ENCODE results near the gene KEAP1. TPM values are rescaled to one million over a fixed set of nuclear protein-coding genes. Genes with fewer than 3 reads are reported as not detected.

KEAP1 gene
- total RNA-seq, 2 experiments from 2014 or later, result 68.0 to 71.0 TPM

- no peak overlapping the region for H3K27ac Mint-ChIP-seq
- H3K4me3 Mint-ChIP-seq, result no peak overlapping the region
- intact Hi-C loops (cut with micrococcal nuclease), result no loop called here
- H3K4me1 Mint-ChIP-seq (ENCODE audit: low read depth), result peaks cover 15% of the 10 kb centered on the region
- CTCF ChIA-PET, result interaction anchor here (1.0 to 3.4 kb wide), 7 partner anchors 11 to 230 kb away, joined by 3 to 21 read pairs (median 4); no protein-coding TSS in a partner anchor
- DNase-seq, result peak; percentile 72
- peaks cover 23% of the 10 kb centered on the region for H3K27me3 Mint-ChIP-seq
- no peaks in the 10 kb centered on the region for H3K9me3 Mint-ChIP-seq
- no peaks in the 10 kb centered on the region for H3K36me3 Mint-ChIP-seq
- POLR2A ChIA-PET, result no interaction called here
Measured at GRCh38 chr19:10510301-10510802, 7.2 kb upstream of the KEAP1 start.

DNA sequence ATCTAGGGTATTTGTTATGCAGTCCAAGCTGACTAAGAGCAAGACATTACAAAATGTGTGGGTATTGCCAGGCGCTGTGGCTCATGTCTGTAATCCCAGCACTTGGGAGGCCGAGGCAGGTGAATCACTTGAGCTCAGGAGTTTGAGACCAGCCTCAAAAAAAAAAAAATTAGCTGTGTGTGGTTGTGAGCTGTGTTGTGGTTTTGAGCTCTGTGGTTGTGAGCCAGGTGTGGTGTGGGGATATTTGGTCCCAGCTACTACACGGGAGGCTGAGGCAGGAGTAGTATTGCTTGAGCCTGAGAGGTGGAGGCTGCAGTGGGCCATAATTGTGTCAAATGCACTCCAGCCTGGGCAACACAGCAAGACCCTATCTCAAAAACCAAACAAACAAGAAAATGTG is 5.6 kb upstream of the KEAP1 start:
- H3K4me3 Mint-ChIP-seq, result peak overlapping the region; percentile 13

DNA sequence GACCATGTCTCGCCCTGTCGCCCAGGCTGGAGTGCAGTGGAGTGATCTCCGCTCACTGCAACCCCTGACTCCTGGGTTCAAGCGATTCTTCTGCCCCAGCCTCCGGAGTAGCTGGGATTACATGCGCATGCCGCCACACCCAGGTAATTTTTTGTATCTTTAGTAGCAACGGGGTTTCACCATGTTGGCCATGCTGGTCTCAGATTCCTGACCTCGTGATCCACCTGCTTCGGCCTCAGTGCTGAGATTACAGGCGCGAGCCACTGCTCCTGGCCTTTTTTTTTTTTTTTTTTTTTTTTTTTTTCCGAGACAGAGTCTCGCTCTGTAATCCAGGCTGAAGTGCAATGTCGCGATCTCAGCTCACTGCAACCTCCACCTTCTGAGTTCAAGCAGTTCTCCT is 4.9 kb upstream of the KEAP1 start:
- H3K27ac Mint-ChIP-seq, result no peak overlapping the region
- CTCF ChIA-PET, result interaction anchor here (0.9 to 3.0 kb wide), 11 partner anchors 9 to 191 kb away, joined by 3 to 21 read pairs (median 4); partner anchors contain the start of gene S1PR5
- H3K4me3 Mint-ChIP-seq, result no peak overlapping the region
- POLR2A ChIA-PET, result interaction anchor here (1.5 to 1.9 kb wide), 2 partner anchors 35 to 82 kb away, joined by 3 to 4 read pairs; partner anchors contain the start of gene ATG4D
- peaks cover 1% of the 10 kb centered on the region for H3K36me3 Mint-ChIP-seq
- H3K9me3 Mint-ChIP-seq, result no peaks in the 10 kb centered on the region
- H3K27me3 Mint-ChIP-seq, result peaks cover 4% of the 10 kb centered on the region
- no peak for DNase-seq
- intact Hi-C loops (cut with micrococcal nuclease), result loop anchor here (5.0 kb wide), 2 partner anchors 34 to 189 kb away; partner anchors contain the start of gene ATG4D
- peaks cover 17% of the 10 kb centered on the region for H3K4me1 Mint-ChIP-seq (ENCODE audit: low read depth)

More for the DNA sequence above, 5.6 kb upstream of the KEAP1 start:
- intact Hi-C loops (cut with micrococcal nuclease), result loop anchor here (5.0 kb wide), 2 partner anchors 34 to 189 kb away; partner anchors contain the start of gene ATG4D
- ChIA-PET CTCF (interaction anchor here (0.6 to 3.0 kb wide), 12 partner anchors 8 to 191 kb away, joined by 3 to 21 read pairs (median 4); partner anchors contain the start of gene S1PR5), POLR2A (interaction anchor here (1.5 to 1.9 kb wide), 2 partner anchors 35 to 83 kb away, joined by 3 to 4 read pairs; partner anchors contain the start of gene ATG4D)
- DNase-seq, result peak; percentile 73
- Mint-ChIP-seq H3K27me3 (peaks cover 10% of the 10 kb centered on the region), H3K9me3 (no peaks in the 10 kb centered on the region), H3K36me3 (no peaks in the 10 kb centered on the region), H3K27ac (peak overlapping the region; percentile 14), H3K4me1 (ENCODE audit: low read depth) (peaks cover 14% of the 10 kb centered on the region)

GRCh38 chr19:10505583-10506229 is 2.5 kb upstream of the KEAP1 start:
- H3K36me3 Mint-ChIP-seq, result peaks cover 5% of the 10 kb centered on the region
- H3K4me3 Mint-ChIP-seq, result no peak overlapping the region
- peak overlapping the region; percentile 7 for H3K27ac Mint-ChIP-seq
- ChIA-PET POLR2A (interaction anchor here (0.6 kb wide), 1 partner anchor 21 kb away, joined by 3 read pairs; no protein-coding TSS in a partner anchor), CTCF (interaction anchor here (0.7 to 2.1 kb wide), 13 partner anchors 9 to 140 kb away, joined by 3 to 10 read pairs (median 6); partner anchors contain the start of genes CDC37 and S1PR5)
- DNase-seq, result peak; percentile 90
- intact Hi-C loops (cut with micrococcal nuclease), result loop anchor here (1.0 to 5.0 kb wide), 3 partner anchors 37 to 192 kb away; partner anchors contain the start of gene ATG4D
- no peaks in the 10 kb centered on the region for H3K27me3 Mint-ChIP-seq
- H3K4me1 Mint-ChIP-seq (ENCODE audit: low read depth), result peaks cover 24% of the 10 kb centered on the region
- no peaks in the 10 kb centered on the region for H3K9me3 Mint-ChIP-seq

GRCh38 chr19:10502524-10503001 is 593 bp downstream of the KEAP1 start:
- Mint-ChIP-seq H3K4me1 (ENCODE audit: low read depth) (peaks cover 35% of the 10 kb centered on the region), H3K4me3 (peak overlapping the region; percentile 90), H3K27ac (peak overlapping the region; percentile 84), H3K27me3 (no peaks in the 10 kb centered on the region), H3K36me3 (peaks cover 21% of the 10 kb centered on the region), H3K9me3 (no peaks in the 10 kb centered on the region)
- CTCF ChIA-PET, result no interaction called here
- DNase-seq, result peak; percentile 94
- POLR2A ChIA-PET, result interaction anchor here (1.0 kb wide), 1 partner anchor 99 kb away, joined by 3 read pairs; the partner anchor contains the start of gene CDC37
- intact Hi-C loops (cut with micrococcal nuclease), result loop anchor here (1.0 to 2.0 kb wide), 3 partner anchors 64 to 150 kb away; partner anchors contain the start of genes CDC37 and KRI1

DNA sequence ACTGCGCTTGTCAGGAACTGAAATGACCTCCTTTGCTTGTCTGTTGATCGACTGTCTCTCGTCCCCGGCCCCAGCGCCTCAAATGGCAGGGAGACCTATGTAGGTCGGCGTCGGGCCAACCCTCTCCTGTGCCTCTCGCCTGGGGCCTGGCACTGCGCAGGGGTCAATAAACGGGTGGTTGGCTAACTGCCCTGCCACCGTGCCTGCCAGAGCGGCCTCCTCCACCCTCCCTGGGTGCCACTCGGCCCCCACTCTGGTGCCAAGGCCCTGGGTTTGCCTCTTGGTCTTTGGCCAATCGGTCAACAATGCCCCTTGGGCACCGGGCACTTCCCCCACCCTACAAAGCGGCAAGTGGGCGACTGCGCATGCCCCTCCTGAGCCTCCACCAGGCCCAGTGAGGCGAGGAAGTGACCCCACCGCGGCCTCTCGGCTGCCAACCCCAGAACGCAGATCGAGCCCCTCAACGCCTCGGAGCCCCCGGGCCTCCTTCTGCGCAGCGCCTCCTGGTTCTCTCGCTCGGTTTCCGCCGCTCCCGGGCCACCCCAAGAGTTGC is 1.1 kb downstream of the KEAP1 start:
- peak overlapping the region; percentile 84 for H3K27ac Mint-ChIP-seq
- POLR2A ChIA-PET, result interaction anchor here (1.0 kb wide), 1 partner anchor 98 kb away, joined by 3 read pairs; the partner anchor contains the start of gene CDC37
- CTCF ChIA-PET, result no interaction called here
- no peaks in the 10 kb centered on the region for H3K27me3 Mint-ChIP-seq
- no peaks in the 10 kb centered on the region for H3K9me3 Mint-ChIP-seq
- H3K4me1 Mint-ChIP-seq (ENCODE audit: low read depth), result peaks cover 37% of the 10 kb centered on the region
- DNase-seq, result peak; percentile 62
- peaks cover 25% of the 10 kb centered on the region for H3K36me3 Mint-ChIP-seq
- intact Hi-C loops (cut with micrococcal nuclease), result loop anchor here (1.0 to 2.0 kb wide), 3 partner anchors 64 to 151 kb away; partner anchors contain the start of genes CDC37 and KRI1
- peak overlapping the region; percentile 90 for H3K4me3 Mint-ChIP-seq

GRCh38 chr19:10500247-10500592 is 2.9 kb downstream of the KEAP1 start:
- Mint-ChIP-seq H3K4me1 (ENCODE audit: low read depth) (peaks cover 31% of the 10 kb centered on the region), H3K36me3 (peaks cover 26% of the 10 kb centered on the region), H3K27ac (peak overlapping the region; percentile 9), H3K4me3 (peak overlapping the region; percentile 55), H3K9me3 (no peaks in the 10 kb centered on the region), H3K27me3 (no peaks in the 10 kb centered on the region)
- ChIA-PET POLR2A (interaction anchor here (0.5 to 1.1 kb wide), 2 partner anchors 54 to 67 kb away, joined by 3 to 4 read pairs; no protein-coding TSS in a partner anchor), CTCF (interaction anchor here (0.8 to 1.5 kb wide), 4 partner anchors 8 to 199 kb away, joined by 3 to 4 read pairs (median 4); no protein-coding TSS in a partner anchor)
- no peak for DNase-seq
- intact Hi-C loops (cut with micrococcal nuclease), result no loop called here

- ChIA-PET CTCF (interaction anchor here (0.8 to 1.5 kb wide), 3 partner anchors 8 to 96 kb away, joined by 3 to 4 read pairs (median 3); no protein-coding TSS in a partner anchor), POLR2A (interaction anchor here (0.5 to 1.1 kb wide), 2 partner anchors 53 to 67 kb away, joined by 3 to 4 read pairs; no protein-coding TSS in a partner anchor)
- Mint-ChIP-seq H3K4me3 (no peak overlapping the region), H3K27me3 (no peaks in the 10 kb centered on the region), H3K36me3 (peaks cover 26% of the 10 kb centered on the region), H3K4me1 (ENCODE audit: low read depth) (peaks cover 31% of the 10 kb centered on the region), H3K9me3 (no peaks in the 10 kb centered on the region), H3K27ac (no peak overlapping the region)
- intact Hi-C loops (cut with micrococcal nuclease), result no loop called here
- no peak for DNase-seq
Measured at GRCh38 chr19:10499550-10500246, 3.5 kb downstream of the KEAP1 start.

DNA sequence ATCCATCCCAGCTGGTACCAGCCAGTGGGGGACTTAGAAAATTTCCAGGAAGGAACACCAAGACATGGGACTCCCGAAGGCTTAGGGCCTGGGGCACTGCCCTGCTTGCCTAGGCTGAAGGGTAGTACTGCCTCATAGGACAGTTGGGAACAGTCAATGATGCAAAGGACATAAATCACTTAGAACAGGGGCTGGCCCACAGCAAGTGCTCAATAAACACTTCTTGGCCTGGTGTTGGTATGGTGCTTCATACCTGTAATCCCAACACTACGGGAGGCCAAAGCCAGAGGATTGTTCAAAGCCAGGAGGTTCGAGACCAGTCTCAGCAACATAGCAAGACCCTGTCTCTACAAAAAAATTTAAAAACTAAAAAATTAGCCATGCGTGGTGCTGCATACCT is 5.8 kb downstream of the KEAP1 start:
- no peak for DNase-seq
- POLR2A ChIA-PET, result interaction anchor here (0.6 kb wide), 1 partner anchor 75 kb away, joined by 3 read pairs; no protein-coding TSS in a partner anchor
- intact Hi-C loops (cut with micrococcal nuclease), result no loop called here
- Mint-ChIP-seq H3K36me3 (peaks cover 30% of the 10 kb centered on the region), H3K27me3 (no peaks in the 10 kb centered on the region), H3K27ac (no peak overlapping the region), H3K4me1 (ENCODE audit: low read depth) (peaks cover 28% of the 10 kb centered on the region), H3K9me3 (no peaks in the 10 kb centered on the region), H3K4me3 (no peak overlapping the region)
- CTCF ChIA-PET, result interaction anchor here (0.5 to 1.7 kb wide), 3 partner anchors 8 to 32 kb away, joined by 3 to 4 read pairs (median 3); no protein-coding TSS in a partner anchor

- Mint-ChIP-seq H3K27me3 (no peaks in the 10 kb centered on the region), H3K4me1 (ENCODE audit: low read depth) (peaks cover 4% of the 10 kb centered on the region)
- POLR2A ChIA-PET, result no interaction called here
Measured at GRCh38 chr19:10491472-10492047, 11.6 kb downstream of the KEAP1 start.

GRCh38 chr19:10486551-10486950 is 16.6 kb downstream of the KEAP1 start:
- ChIA-PET CTCF (no interaction called here), POLR2A (no interaction called here)
- intact Hi-C loops (cut with micrococcal nuclease), result no loop called here
- Mint-ChIP-seq H3K9me3 (no peaks in the 10 kb centered on the region), H3K4me3 (no peak overlapping the region), H3K27ac (no peak overlapping the region), H3K36me3 (peaks cover 32% of the 10 kb centered on the region), H3K27me3 (no peaks in the 10 kb centered on the region), H3K4me1 (ENCODE audit: low read depth) (no peaks in the 10 kb centered on the region)
- DNase-seq, result no peak

More at GRCh38 chr19:10491472-10492047, 11.6 kb downstream of the KEAP1 start:
- Mint-ChIP-seq H3K4me3 (no peak overlapping the region), H3K27ac (no peak overlapping the region), H3K36me3 (peaks cover 35% of the 10 kb centered on the region), H3K9me3 (no peaks in the 10 kb centered on the region)
- intact Hi-C loops (cut with micrococcal nuclease), result no loop called here
- CTCF ChIA-PET, result interaction anchor here (0.6 to 2.1 kb wide), 7 partner anchors 9 to 208 kb away, joined by 3 to 15 read pairs (median 5); no protein-coding TSS in a partner anchor
- DNase-seq, result no peak
